ENCODE data around the gene NBL1. TPM values are rescaled to one million over a fixed set of nuclear protein-coding genes. Genes with fewer than 3 reads are reported as not detected.

Gene NBL1
- polyA plus RNA-seq, 3 donors: 0.07 TPM; not detected in 2

GRCh38 chr1:19658186-19658585 is 14.1 kb downstream of the NBL1 start:
- no peak for DNase-seq
- no peak overlapping the region for H3K27ac Mint-ChIP-seq
- intact Hi-C loops (cut with micrococcal nuclease): loop anchor here in 1 of 2 donors (10.0 kb wide), 1 partner anchor 313 kb away; no protein-coding TSS in a partner anchor
- H3K36me3 ChIP-seq (replicated peaks in 1 of 2; ENCODE audit: control insufficient read depth in 1 of 2, insufficient read depth in 2 of 2, low read length in 2 of 2): no peaks in the 10 kb centered on the region
- no peak overlapping the region for H3K4me2 ChIP-seq (replicated peaks; ENCODE audit: extremely low read depth, low read length, poor library complexity, severe bottlenecking)
- no peak overlapping the region for H3K4me3 ChIP-seq (replicated peaks in 1 of 3; ENCODE audit: low read depth in 2 of 3, low read length in 3 of 3)
- H3K4me1 Mint-ChIP-seq: peaks cover 9% of the 10 kb centered on the region
- peaks cover 0 to under 1% of the 10 kb centered on the region in 2 donors for H3K36me3 Mint-ChIP-seq
- 97% methylated on average over 13 of the region's 13 CpGs for whole genome bisulfite sequencing (ENCODE audit: insufficient coverage)
- H4K20me1 ChIP-seq (ENCODE audit: insufficient read depth, low read length): no peaks in the 10 kb centered on the region
- no peak overlapping the region for H3K4me3 Mint-ChIP-seq
- H3K27me3 Mint-ChIP-seq (ENCODE audit: low read depth in 3 of 3): peaks cover 15 to 36% (median 24%) of the 10 kb centered on the region in 3 donors
- peaks cover 0 to 4% (median 0%) of the 10 kb centered on the region in 7 donors for H3K9me3 Mint-ChIP-seq
- no peaks in the 10 kb centered on the region for H3K9me3 ChIP-seq (replicated peaks in 1 of 2; ENCODE audit: control insufficient read depth in 1 of 2, insufficient read depth in 1 of 2, low read length in 2 of 2)
- no peak overlapping the region for H3K9ac ChIP-seq (ENCODE audit: insufficient read depth, low read length, poor library complexity, severe bottlenecking)
- peaks cover 4 to 18% of the 10 kb centered on the region in 2 donors for H3K27me3 ChIP-seq (ENCODE audit: control insufficient read depth in 2 of 2, insufficient read depth in 2 of 2, low read length in 2 of 2)
- no peaks in the 10 kb centered on the region for H3K79me2 ChIP-seq (ENCODE audit: insufficient read depth, low read length)
- no peak overlapping the region for H2AFZ ChIP-seq (ENCODE audit: insufficient read depth, low read depth, low read length, poor library complexity, severe bottlenecking)
- H3K27ac ChIP-seq (ENCODE audit: low read depth in 1 of 2, low read length in 2 of 2): no peak overlapping the region
- H3K4me1 ChIP-seq (ENCODE audit: control insufficient read depth in 1 of 2, insufficient read depth in 2 of 2, low read length in 2 of 2): no peaks in the 10 kb centered on the region
- no peak for TF ChIP-seq CTCF (IDR thresholded peaks at IDR 0.05)

- Mint-ChIP-seq H3K36me3 (peaks cover 0 to 1% of the 10 kb centered on the region in 2 donors), H3K4me3 (peak overlapping the region in 1 of 2 donors; percentile 7), H3K9me3 (peaks cover 0 to 23% (median 2%) of the 10 kb centered on the region in 7 donors), H3K27me3 (ENCODE audit: low read depth in 3 of 3) (peaks cover 40 to 68% (median 49%) of the 10 kb centered on the region in 3 donors), H3K27ac (no peak overlapping the region), H3K4me1 (peaks cover 6% of the 10 kb centered on the region)
- peak; percentile 73 for TF ChIP-seq CTCF (IDR thresholded peaks at IDR 0.05)
- H3K27me3 ChIP-seq (ENCODE audit: control insufficient read depth in 2 of 2, insufficient read depth in 2 of 2, low read length in 2 of 2): peaks cover 19 to 46% of the 10 kb centered on the region in 2 donors
- no peak overlapping the region for H3K27ac ChIP-seq (ENCODE audit: low read depth in 1 of 2, low read length in 2 of 2)
- WGBS (ENCODE audit: insufficient coverage): no CpG with 5 or more reads among the region's 9 CpGs
- peaks cover 0 to 6% of the 10 kb centered on the region in 2 donors for H3K9me3 ChIP-seq (replicated peaks in 1 of 2; ENCODE audit: control insufficient read depth in 1 of 2, insufficient read depth in 1 of 2, low read length in 2 of 2)
- H4K20me1 ChIP-seq (ENCODE audit: insufficient read depth, low read length): no peaks in the 10 kb centered on the region
- no peaks in the 10 kb centered on the region for H3K36me3 ChIP-seq (replicated peaks in 1 of 2; ENCODE audit: control insufficient read depth in 1 of 2, insufficient read depth in 2 of 2, low read length in 2 of 2)
- H3K4me1 ChIP-seq (ENCODE audit: control insufficient read depth in 1 of 2, insufficient read depth in 2 of 2, low read length in 2 of 2): no peaks in the 10 kb centered on the region
- intact Hi-C loops (cut with micrococcal nuclease): no loop called here
- no peak overlapping the region for H2AFZ ChIP-seq (ENCODE audit: insufficient read depth, low read depth, low read length, poor library complexity, severe bottlenecking)
- DNase-seq: peak in 1 of 3 donors; percentile 10
- no peaks in the 10 kb centered on the region for H3K79me2 ChIP-seq (ENCODE audit: insufficient read depth, low read length)
- H3K9ac ChIP-seq (ENCODE audit: insufficient read depth, low read length, poor library complexity, severe bottlenecking): no peak overlapping the region
- H3K4me3 ChIP-seq (replicated peaks in 1 of 3; ENCODE audit: low read depth in 2 of 3, low read length in 3 of 3): no peak overlapping the region
- no peak overlapping the region for H3K4me2 ChIP-seq (replicated peaks; ENCODE audit: extremely low read depth, low read length, poor library complexity, severe bottlenecking)
These were observed 17.7 kb downstream of the NBL1 start for GRCh38 chr1:19661721-19662228.
